Cardiac muscle cell (in vitro differentiated cells and primary cell): ENCODE data around the gene CST4. TPM values are rescaled to one million over a fixed set of nuclear protein-coding genes. Genes with fewer than 3 reads are reported as not detected.
"Not testable (repeated sequence)": the region's sequence is repeated elsewhere in the genome, so short reads cannot be mapped to it uniquely, and the experiment has no call there.

ENCODE experiments used
- DNase-seq, 2 donors: peaks; one replicate each; pipeline versions ENCODE4 v3.0.0 to v3.0.0-alpha.2; 2010 to 2017; ENCODE audit warnings: low read depth in 1 of 2, low spot score in 1 of 2
- H3K27ac ChIP-seq: fragments of 200-600 bp; sonication (generic); 2 replicates; pipeline ENCODE4 v1.5.1; 2016
- H3K27me3 ChIP-seq: fragments of 200-600 bp; sonication (generic); 2 replicates; pipeline ENCODE4 v1.6.0; 2016; ENCODE audit warnings: control low read depth
- H3K36me3 ChIP-seq: fragments of 200-600 bp; sonication (generic); 2 replicates; pipeline ENCODE4 v1.5.1; 2016; ENCODE audit warnings: control low read depth
- H3K4me1 ChIP-seq: fragments of 200-600 bp; sonication (generic); 2 replicates; pipeline ENCODE4 v1.8.1; 2017; ENCODE audit warnings: low read depth, mild to moderate bottlenecking, mixed run types
- H3K4me3 ChIP-seq: fragments of 200-600 bp; sonication (generic); 2 replicates; pipeline ENCODE4 v1.5.1; 2016; ENCODE audit warnings: mild to moderate bottlenecking
- H3K9me3 ChIP-seq: fragments of 200-600 bp; sonication (generic); 2 replicates; pipeline ENCODE4 v1.5.1; 2017; ENCODE audit warnings: low read depth, mild to moderate bottlenecking, control low read depth
- polyA plus RNA-seq: library from polyadenylated mRNA; unstranded; fragments of >200 nt; fragmentation: Nextera tagmentation; extraction: Ambion mirVana; gene quantifications from 2 replicates; pipeline ENCODE4 v1.2.1, GENCODE V29; 2016
- total RNA-seq: library from RNA; depleted of rRNA; stranded (reverse); fragments of >200 nt; gene quantifications from 2 replicates; pipeline ENCODE4 v1.2.3, GENCODE V29; 2016
- TF ChIP-seq, protein P1 (sequence below): IDR thresholded peaks from 2 replicates; pipeline ENCODE4 v1.5.1; 2012; ENCODE audit warnings: low read depth, mild to moderate bottlenecking, low read length

CST4 gene
- total and polyA plus RNA-seq, 2 experiments from 2014 or later: not detected

DNA sequence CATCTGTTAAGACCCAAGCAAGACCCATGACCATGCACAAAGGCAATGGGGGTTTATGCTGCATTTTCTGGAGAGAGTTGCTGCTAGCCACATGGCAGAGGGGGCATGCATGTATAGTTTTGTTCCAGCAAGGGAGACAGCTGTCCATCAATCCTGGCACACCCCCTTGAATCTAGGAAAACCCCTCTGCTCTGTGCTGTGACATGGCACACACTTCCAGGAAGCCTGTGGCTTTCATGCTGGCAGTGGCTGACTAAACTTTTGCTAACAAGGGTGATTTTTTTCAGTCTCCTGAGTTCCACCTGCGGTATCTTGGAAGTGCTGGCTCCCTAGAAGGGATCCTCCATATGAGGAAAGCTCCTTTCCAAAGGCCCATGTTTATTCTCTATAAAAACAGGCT lies 9.1 kb upstream of the CST4 start:
- no peak overlapping the region for H3K27ac ChIP-seq
- no peaks in the 10 kb centered on the region for H3K27me3 ChIP-seq
- no peak overlapping the region for H3K4me3 ChIP-seq
- no peaks in the 10 kb centered on the region for H3K36me3 ChIP-seq
- TF ChIP-seq, protein P1, sequence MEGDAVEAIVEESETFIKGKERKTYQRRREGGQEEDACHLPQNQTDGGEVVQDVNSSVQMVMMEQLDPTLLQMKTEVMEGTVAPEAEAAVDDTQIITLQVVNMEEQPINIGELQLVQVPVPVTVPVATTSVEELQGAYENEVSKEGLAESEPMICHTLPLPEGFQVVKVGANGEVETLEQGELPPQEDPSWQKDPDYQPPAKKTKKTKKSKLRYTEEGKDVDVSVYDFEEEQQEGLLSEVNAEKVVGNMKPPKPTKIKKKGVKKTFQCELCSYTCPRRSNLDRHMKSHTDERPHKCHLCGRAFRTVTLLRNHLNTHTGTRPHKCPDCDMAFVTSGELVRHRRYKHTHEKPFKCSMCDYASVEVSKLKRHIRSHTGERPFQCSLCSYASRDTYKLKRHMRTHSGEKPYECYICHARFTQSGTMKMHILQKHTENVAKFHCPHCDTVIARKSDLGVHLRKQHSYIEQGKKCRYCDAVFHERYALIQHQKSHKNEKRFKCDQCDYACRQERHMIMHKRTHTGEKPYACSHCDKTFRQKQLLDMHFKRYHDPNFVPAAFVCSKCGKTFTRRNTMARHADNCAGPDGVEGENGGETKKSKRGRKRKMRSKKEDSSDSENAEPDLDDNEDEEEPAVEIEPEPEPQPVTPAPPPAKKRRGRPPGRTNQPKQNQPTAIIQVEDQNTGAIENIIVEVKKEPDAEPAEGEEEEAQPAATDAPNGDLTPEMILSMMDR: no peak
- H3K9me3 ChIP-seq: no peaks in the 10 kb centered on the region
- no peak for DNase-seq
- no peaks in the 10 kb centered on the region for H3K4me1 ChIP-seq

DNA sequence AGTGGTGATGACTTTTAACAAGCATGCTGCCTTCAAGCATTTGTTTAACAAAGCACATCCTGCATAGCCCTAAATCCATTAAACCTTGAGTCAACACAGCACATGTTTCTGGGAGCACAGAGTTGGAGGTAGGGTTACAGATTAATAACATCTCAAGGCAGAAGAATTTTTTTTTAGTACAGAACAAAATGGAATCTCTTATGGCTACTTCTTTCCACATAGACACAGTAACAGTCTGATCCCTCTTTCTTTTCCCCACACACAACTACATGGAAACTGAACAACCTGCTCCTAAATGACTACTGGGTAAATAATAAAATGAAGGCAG lies 6.2 kb upstream of the CST4 start:
- not testable (repeated sequence) for H3K27ac ChIP-seq, H3K27me3 ChIP-seq, DNase-seq, H3K4me3 ChIP-seq, H3K9me3 ChIP-seq, H3K36me3 ChIP-seq, H3K4me1 ChIP-seq

DNA sequence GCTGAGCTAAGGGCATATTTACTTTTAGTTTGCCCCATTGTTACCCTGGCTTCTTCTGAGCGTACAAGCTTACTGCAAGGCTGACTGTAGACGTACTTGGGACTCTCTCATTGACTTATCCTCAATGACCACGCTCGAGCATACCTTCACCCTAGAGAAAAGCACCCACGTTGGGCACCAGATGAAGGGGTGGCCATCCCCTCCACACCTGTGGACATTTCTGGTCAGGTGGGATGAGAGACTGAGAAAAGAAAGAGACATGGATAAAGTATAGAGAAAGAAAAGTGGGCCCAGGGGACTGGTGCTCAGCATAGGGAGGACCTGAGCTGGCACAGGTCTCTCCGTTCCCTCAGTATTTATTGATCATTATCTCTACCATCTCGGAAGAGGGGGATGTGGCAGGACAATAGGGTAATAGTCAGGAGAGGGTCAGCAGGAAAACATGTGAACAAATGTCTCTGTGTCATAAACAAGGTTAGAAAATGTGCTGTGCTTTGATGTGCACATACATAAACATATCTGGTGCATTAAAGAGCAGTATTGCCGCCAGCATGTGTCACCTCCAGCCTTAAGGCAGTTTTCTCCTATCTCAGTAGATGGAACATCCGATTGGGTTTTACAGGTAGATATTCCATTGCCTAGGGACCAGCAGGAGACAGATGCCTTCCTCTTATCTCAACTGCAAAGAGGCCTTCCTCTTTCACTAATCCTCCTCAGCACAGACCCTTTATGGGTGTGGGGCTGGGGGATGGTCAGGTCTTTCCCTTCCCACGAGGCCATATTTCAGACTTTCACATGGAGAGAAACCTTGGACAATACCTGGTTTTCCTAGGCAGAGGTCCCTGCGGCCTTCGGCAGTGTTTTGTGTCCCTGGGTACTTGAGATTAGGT lies 5.6 kb upstream of the CST4 start:
- DNase-seq, H3K27ac ChIP-seq, H3K4me3 ChIP-seq, H3K36me3 ChIP-seq, H3K27me3 ChIP-seq, H3K4me1 ChIP-seq, H3K9me3 ChIP-seq: not testable (repeated sequence)

DNA sequence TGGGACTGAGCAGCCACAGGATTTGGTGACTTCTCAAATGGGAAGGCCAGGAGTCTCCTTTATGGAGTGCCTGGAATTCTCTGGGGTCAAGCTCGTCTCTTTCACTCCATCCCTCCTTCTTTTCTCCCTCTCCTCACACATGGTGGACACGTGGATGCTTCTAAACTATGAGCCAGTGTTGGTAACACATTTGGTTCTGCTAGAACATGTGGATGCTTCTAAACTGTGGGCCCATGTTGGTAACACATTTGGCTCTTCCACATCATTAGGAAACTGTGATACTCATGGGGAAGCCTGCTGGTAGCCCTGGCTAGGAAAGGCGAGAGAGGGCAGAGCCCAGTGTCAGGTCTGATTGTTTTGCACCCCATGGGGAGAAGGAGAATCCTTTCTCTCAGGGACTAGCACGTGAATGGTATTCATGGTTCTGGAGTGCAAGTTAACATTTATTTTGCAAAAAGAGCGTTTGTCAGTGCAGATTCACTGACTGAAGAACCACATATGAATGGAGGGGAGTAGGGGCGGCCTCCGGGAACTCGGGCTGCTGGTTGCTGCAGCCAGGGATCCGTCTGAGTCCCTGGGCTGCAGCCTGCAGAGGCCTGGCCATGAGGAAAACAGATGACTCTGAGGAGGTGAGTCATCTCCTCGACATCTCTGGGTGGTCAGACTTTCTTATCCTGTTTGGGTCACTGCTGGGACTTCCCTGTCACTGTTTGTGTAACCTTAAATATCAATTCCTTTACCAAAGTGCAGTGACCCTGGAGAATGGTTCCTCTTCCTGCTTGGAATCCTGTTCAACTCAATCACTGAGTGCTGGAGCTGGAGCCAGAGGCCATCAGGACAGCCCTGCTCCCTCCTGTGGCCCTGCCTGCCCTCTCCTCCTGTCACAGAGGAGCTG lies 4.1 kb upstream of the CST4 start:
- H3K27me3 ChIP-seq: not testable (repeated sequence)
- peak in 1 of 2 donors; percentile 48 for DNase-seq

DNA sequence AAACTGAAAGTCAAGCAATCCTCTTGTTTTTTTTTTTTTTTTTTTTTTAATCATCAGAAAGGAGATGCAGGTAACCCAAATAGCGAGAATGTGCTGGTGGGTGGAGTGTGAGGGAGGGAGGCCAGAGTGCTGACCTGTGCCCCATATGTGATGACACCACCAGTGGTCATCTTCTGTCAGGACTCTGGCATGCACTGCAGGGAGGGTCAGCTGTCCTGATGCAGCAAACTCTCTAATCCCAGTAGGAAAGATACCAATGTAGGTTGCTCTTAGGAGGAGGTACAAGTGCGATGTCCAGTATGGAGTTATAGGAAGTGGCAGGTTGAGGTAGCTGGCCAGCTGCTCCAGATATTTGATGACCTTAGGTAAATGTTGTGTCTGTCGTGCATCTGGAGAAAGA lies 2.8 kb upstream of the CST4 start:
- H3K4me1 ChIP-seq: no peaks in the 10 kb centered on the region

More for the DNA sequence above, 4.1 kb upstream of the CST4 start:
- not testable (repeated sequence) for H3K36me3 ChIP-seq, H3K4me1 ChIP-seq, H3K4me3 ChIP-seq, H3K9me3 ChIP-seq, H3K27ac ChIP-seq

DNA sequence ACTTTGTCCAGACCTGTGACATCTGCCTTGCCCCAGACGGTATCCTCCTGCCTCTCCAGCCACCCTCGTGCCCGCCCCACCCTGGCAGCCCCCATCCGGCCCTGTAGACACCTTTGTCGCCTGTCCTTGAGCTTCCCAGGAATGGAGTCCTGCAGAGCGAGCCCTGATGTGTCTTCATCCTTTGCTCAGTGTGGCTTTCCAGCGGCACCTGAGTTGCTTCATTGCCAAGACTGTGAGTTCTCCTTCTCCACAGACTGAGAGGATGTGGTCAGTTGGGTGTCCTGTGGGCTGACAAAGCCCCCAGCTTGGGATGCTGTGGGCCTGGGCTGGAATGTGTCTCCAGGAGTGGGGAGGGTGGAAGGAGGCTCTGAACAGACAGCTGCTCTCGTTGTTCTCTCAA lies 1.7 kb upstream of the CST4 start:
- no peaks in the 10 kb centered on the region for H3K4me1 ChIP-seq
- no peak overlapping the region for H3K4me3 ChIP-seq
- no peaks in the 10 kb centered on the region for H3K9me3 ChIP-seq
- no peaks in the 10 kb centered on the region for H3K27me3 ChIP-seq
- no peak for DNase-seq
- no peak overlapping the region for H3K27ac ChIP-seq
- TF ChIP-seq, protein P1: no peak
- H3K36me3 ChIP-seq: no peaks in the 10 kb centered on the region

More for the DNA sequence above, 2.8 kb upstream of the CST4 start:
- H3K9me3 ChIP-seq: no peaks in the 10 kb centered on the region
- TF ChIP-seq, protein P1: no peak
- no peak overlapping the region for H3K27ac ChIP-seq
- H3K27me3 ChIP-seq: no peaks in the 10 kb centered on the region
- no peak overlapping the region for H3K4me3 ChIP-seq
- no peaks in the 10 kb centered on the region for H3K36me3 ChIP-seq
- no peak for DNase-seq

DNA sequence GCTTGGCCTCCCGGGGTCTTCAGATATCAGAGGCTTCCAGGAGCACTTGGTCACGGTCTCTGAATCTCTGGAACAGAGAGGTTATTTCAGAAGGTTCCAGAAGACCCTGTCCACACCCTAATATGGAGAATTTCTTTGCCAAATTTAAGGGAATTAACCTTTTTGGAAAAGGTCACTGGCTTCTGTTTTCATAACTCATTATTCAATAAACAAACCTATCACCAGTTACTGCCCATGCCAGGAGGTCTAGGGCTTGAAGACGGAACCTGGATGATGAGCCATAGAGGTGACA lies 507 bp upstream of the CST4 start:
- Histone ChIP-seq H3K9me3 (no peaks in the 10 kb centered on the region), H3K4me3 (no peak overlapping the region), H3K4me1 (no peaks in the 10 kb centered on the region), H3K36me3 (no peaks in the 10 kb centered on the region), H3K27me3 (no peaks in the 10 kb centered on the region), H3K27ac (no peak overlapping the region)
- no peak for DNase-seq
- TF ChIP-seq, protein P1: no peak
